Activated CD4-positive, alpha-beta T cell treated with anti-CD3 and anti-CD28 coated beads, Interleukin-2, Interleukin-6, amounts not matched to agents 100 ng/mL and 50 ng/mL, durations not matched to agents 16 hours and 8 hours (primary cell): ENCODE results near the gene FSTL5.
"Not testable (repeated sequence)": the region's sequence is repeated elsewhere in the genome, so short reads cannot be mapped to it uniquely, and the experiment has no call there.

Experiments used
- DNase-seq: peaks from one replicate; pipeline ENCODE4 v3.0.0-alpha.2; 2020

FSTL5 gene

GRCh38 chr4:162163892-162164759 is at the start of gene FSTL5:
FSTL5 (minus strand) TSS chr4:162164000; CDS start chr4:162111396, 52,604 bp downstream.
- DNase-seq: peak; percentile 61

- DNase-seq: no peak
Measured at GRCh38 chr4:162209706-162210105, 45.9 kb upstream of the FSTL5 start.

GRCh38 chr4:162203478-162203877 is 39.7 kb upstream of the FSTL5 start:
- DNase-seq: not testable (repeated sequence)

- no peak for DNase-seq
Measured at GRCh38 chr4:162201673-162202072, 37.9 kb upstream of the FSTL5 start.

- no peak for DNase-seq
Measured at GRCh38 chr4:162170509-162170908, 6.7 kb upstream of the FSTL5 start.

- no peak for DNase-seq
Measured at GRCh38 chr4:162164906-162165510, 1.2 kb upstream of the FSTL5 start.

GRCh38 chr4:162162672-162163071 is 1.1 kb downstream of the FSTL5 start:
- DNase-seq: no peak

- no peak for DNase-seq
Measured at GRCh38 chr4:162157241-162157640, 6.6 kb downstream of the FSTL5 start.

GRCh38 chr4:162154862-162155540 is 8.8 kb downstream of the FSTL5 start:
- no peak for DNase-seq

- DNase-seq: no peak
Measured at GRCh38 chr4:162151850-162152249, 11.9 kb downstream of the FSTL5 start.

- no peak for DNase-seq
Measured at GRCh38 chr4:162151386-162151785, 12.4 kb downstream of the FSTL5 start.

- no peak for DNase-seq
Measured at GRCh38 chr4:162149644-162150043, 14.2 kb downstream of the FSTL5 start.

GRCh38 chr4:162140051-162140683 is 23.6 kb downstream of the FSTL5 start:
- no peak for DNase-seq

GRCh38 chr4:162139412-162139811 is 24.4 kb downstream of the FSTL5 start:
- no peak for DNase-seq

- no peak for DNase-seq
Measured at GRCh38 chr4:162131256-162131655, 32.5 kb downstream of the FSTL5 start.

GRCh38 chr4:162126729-162127128 is 37.1 kb downstream of the FSTL5 start:
- no peak for DNase-seq

- DNase-seq: no peak
Measured at GRCh38 chr4:162117051-162117450, 46.7 kb downstream of the FSTL5 start.

- no peak for DNase-seq
Measured at GRCh38 chr4:162116095-162116779, 47.6 kb downstream of the FSTL5 start.

GRCh38 chr4:162115333-162115732 is 48.5 kb downstream of the FSTL5 start:
- DNase-seq: no peak

- no peak for DNase-seq
Measured at GRCh38 chr4:162111078-162111477, 52.7 kb downstream of the FSTL5 start.

GRCh38 chr4:162104459-162105124 is 59.2 kb downstream of the FSTL5 start:
- no peak for DNase-seq

- DNase-seq: not testable (repeated sequence)
Measured at GRCh38 chr4:162103908-162104307, 59.9 kb downstream of the FSTL5 start.
